Keratinocyte (primary cell): ENCODE results near the gene RBM4. TPM values are rescaled to one million over a fixed set of nuclear protein-coding genes. Genes with fewer than 3 reads are reported as not detected.

Source experiments
- DNase-seq: peaks from one replicate; pipeline ENCODE4 v3.0.0-alpha.2; 2011; ENCODE audit warnings: low read depth, missing footprints, low spot score
- FAIRE-seq: peaks from 2 replicates; lab custom pipeline; 2011; peaks lifted over from hg19 to GRCh38; lab: Jason Lieb, UNC
- H2AFZ ChIP-seq: 2 replicates; pipeline ENCODE4 v1.6.0; 2012; ENCODE audit warnings: low read length, control low read depth, inconsistent platforms; ENCODE audit not compliant: control insufficient read depth
- H3K27ac ChIP-seq: 2 replicates; pipeline ENCODE4 v1.5.1; 2011; ENCODE audit warnings: low read length; ENCODE audit not compliant: control insufficient read depth, insufficient read depth
- H3K27me3 ChIP-seq: 3 replicates; pipeline ENCODE4 v1.6.0; 2011; ENCODE audit warnings: low read length; ENCODE audit not compliant: control insufficient read depth, insufficient read depth; ENCODE audit errors: extremely low read depth
- H3K36me3 ChIP-seq, 2 experiments: 2 replicates in 1 of 2; 3 replicates in 1 of 2; pipeline ENCODE4 v1.5.1; 2011; ENCODE audit warnings: low read length in 2 of 2, mild to moderate bottlenecking in 1 of 2; ENCODE audit not compliant: control insufficient read depth in 2 of 2, insufficient read depth in 2 of 2; ENCODE audit errors: extremely low read depth in 1 of 2
- H3K4me1 ChIP-seq: 3 replicates; pipeline ENCODE4 v1.5.1; 2011; ENCODE audit warnings: low read length; ENCODE audit not compliant: control insufficient read depth, insufficient read depth; ENCODE audit errors: extremely low read depth
- H3K4me2 ChIP-seq: 3 replicates; pipeline ENCODE4 v1.6.0; 2011; ENCODE audit warnings: low read depth, low read length; ENCODE audit not compliant: control insufficient read depth, insufficient read depth; ENCODE audit errors: extremely low read depth
- H3K4me3 ChIP-seq, 3 experiments: fragments of 200-600 bp in 1 of 3; sonication (generic) in 1 of 3; 2 replicates in 2 of 3; 3 replicates in 1 of 3; pipeline ENCODE4 v1.5.1; 2011 to 2016; ENCODE audit warnings: low read length in 3 of 3, mild to moderate bottlenecking in 3 of 3, control low read depth in 2 of 3, inconsistent platforms in 1 of 3, low read depth in 1 of 3, mixed read lengths in 1 of 3, mixed run types in 1 of 3, moderate library complexity in 1 of 3; ENCODE audit not compliant: control insufficient read depth in 2 of 3, insufficient read depth in 2 of 3; ENCODE audit errors: extremely low read depth in 1 of 3
- H3K79me2 ChIP-seq: 2 replicates; pipeline ENCODE4 v1.6.0; 2012; ENCODE audit warnings: low read length; ENCODE audit not compliant: control insufficient read depth, insufficient read depth
- H3K9ac ChIP-seq: 3 replicates; pipeline ENCODE4 v1.6.0; 2011; ENCODE audit warnings: low read length; ENCODE audit not compliant: control insufficient read depth, insufficient read depth; ENCODE audit errors: extremely low read depth
- H3K9me1 ChIP-seq: 3 replicates; pipeline ENCODE4 v1.6.0; 2011; ENCODE audit warnings: low read length; ENCODE audit not compliant: control insufficient read depth, insufficient read depth; ENCODE audit errors: extremely low read depth
- H3K9me3 ChIP-seq: 2 replicates; pipeline ENCODE4 v1.5.1; 2012; ENCODE audit warnings: low read depth, low read length; ENCODE audit not compliant: control insufficient read depth
- H4K20me1 ChIP-seq: 3 replicates; pipeline ENCODE4 v1.6.0; 2011; ENCODE audit warnings: low read length; ENCODE audit not compliant: control insufficient read depth, insufficient read depth; ENCODE audit errors: extremely low read depth
- CTCF ChIP-seq, 3 experiments: IDR thresholded peaks in 1 of 3; conservative IDR thresholded peaks in 1 of 3; optimal IDR thresholded peaks in 1 of 3; 2 replicates in 2 of 3; 3 replicates in 1 of 3; pipeline versions ENCODE3 to v1.5.1; 2011; ENCODE audit warnings: low read length in 3 of 3, mild to moderate bottlenecking in 3 of 3, moderate library complexity in 2 of 3, control low read depth in 1 of 3, inconsistent platforms in 1 of 3; ENCODE audit not compliant: insufficient read depth in 2 of 3; ENCODE audit errors: extremely low read depth in 1 of 3
- EZH2 ChIP-seq: IDR thresholded peaks from one replicate; pipeline ENCODE4 v1.6.1; 2012; ENCODE audit warnings: inconsistent platforms, mild to moderate bottlenecking, low read length, moderate library complexity
- dilution Hi-C: fragments of 300-500 bp; cut with MboI; formaldehyde crosslinking; loops from one replicate; pipeline ENCODE4 v1.7.0; 2020; ENCODE audit warnings: low sequenced_read_pairs; ENCODE audit not compliant: extremely low pct_ligation_motif_present
- polyA plus RNA-seq, 5 experiments: library from polyadenylated mRNA; depleted of rRNA in 3 of 5; stranded (reverse) in 3 of 5; stranded (forward) in 1 of 5; unstranded in 1 of 5; fragments of >200 nt; gene quantifications; 1 replicate in 1 of 5; 2 replicates in 3 of 5; 3 replicates in 1 of 5; pipeline versions ENCODE4 v1.2.1 to v1.2.3, GENCODE V29; 2011 to 2012; ENCODE audit warnings: missing spikeins in 2 of 5, low read depth in 1 of 5, low replicate concordance in 1 of 5

RBM4 gene
- polyA plus RNA-seq, 1 donor (not counting 4 experiments of a cell fraction or from before 2014, with no cell fraction given) = 190 TPM

GRCh38 chr11:66625752-66626149 is 12.8 kb upstream of the RBM4 start:
- H4K20me1 ChIP-seq = peaks cover 55% of the 10 kb centered on the region
- H3K79me2 ChIP-seq = peaks cover 100% of the 10 kb centered on the region
- H3K36me3 ChIP-seq = peaks cover 61 to 62% of the 10 kb centered on the region in 2 experiments
- no peak for DNase-seq
- H3K9me3 ChIP-seq = no peaks in the 10 kb centered on the region
- peaks cover 2% of the 10 kb centered on the region for H3K9me1 ChIP-seq
- TF ChIP-seq EZH2 (no peak), CTCF (optimal IDR thresholded peaks at IDR 0.05 in 1 of 3, IDR thresholded peaks at IDR 0.05 in 1 of 3, conservative IDR thresholded peaks at IDR 0.05 in 1 of 3; ENCODE audit: extremely low read depth in 1 of 3, insufficient read depth in 2 of 3, low read length in 3 of 3) (no peak)
- no peak overlapping the region for H3K4me3 ChIP-seq
- H3K4me2 ChIP-seq = no peak overlapping the region
- no peaks in the 10 kb centered on the region for H3K27me3 ChIP-seq
- no peak overlapping the region for H3K9ac ChIP-seq
- dilution Hi-C loops = no loop called here
- H2AFZ ChIP-seq = no peak overlapping the region
- no peak for FAIRE-seq
- no peaks in the 10 kb centered on the region for H3K4me1 ChIP-seq
- no peak overlapping the region for H3K27ac ChIP-seq

GRCh38 chr11:66626382-66626781 is 12.1 kb upstream of the RBM4 start:
- DNase-seq = no peak
- Histone ChIP-seq H2AFZ (no peak overlapping the region), H3K4me1 (no peaks in the 10 kb centered on the region), H3K9me3 (no peaks in the 10 kb centered on the region), H4K20me1 (peaks cover 50% of the 10 kb centered on the region), H3K27ac (no peak overlapping the region), H3K9me1 (peaks cover 2% of the 10 kb centered on the region), H3K4me3 (no peak overlapping the region), H3K79me2 (peaks cover 100% of the 10 kb centered on the region), H3K9ac (no peak overlapping the region), H3K36me3 (peaks cover 61% of the 10 kb centered on the region in 2 experiments), H3K27me3 (no peaks in the 10 kb centered on the region), H3K4me2 (no peak overlapping the region)
- dilution Hi-C loops = no loop called here
- FAIRE-seq = no peak
- TF ChIP-seq CTCF (optimal IDR thresholded peaks at IDR 0.05 in 1 of 3, IDR thresholded peaks at IDR 0.05 in 1 of 3, conservative IDR thresholded peaks at IDR 0.05 in 1 of 3; ENCODE audit: extremely low read depth in 1 of 3, insufficient read depth in 2 of 3, low read length in 3 of 3) = no peak
- no peak for TF ChIP-seq EZH2
